Small intestine (tissue), 7 donors: ENCODE results near the gene MAP3K2. TPM values are rescaled to one million over a fixed set of nuclear protein-coding genes. Genes with fewer than 3 reads are reported as not detected.

Experiments used
- DNase-seq, 2 donors: peaks; one replicate each; pipeline versions ENCODE4 v3.0.0 to v3.0.0-alpha.2; 2013
- FAIRE-seq: peaks from 2 replicates; lab custom pipeline; 2012; peaks lifted over from hg19 to GRCh38; lab: Jason Lieb, UNC
- H3K27ac ChIP-seq, 3 donors: one replicate each; pipeline ENCODE4 v1.5.1; 2013; ENCODE audit warnings: low read length in 2 of 3, mild to moderate bottlenecking in 2 of 3, control low read depth in 1 of 3, inconsistent platforms in 1 of 3, low read depth in 1 of 3, moderate library complexity in 1 of 3
- H3K27me3 ChIP-seq, 3 donors: one replicate each; pipeline ENCODE4 v1.6.1; 2013; ENCODE audit warnings: low read length in 3 of 3, inconsistent platforms in 1 of 3; ENCODE audit not compliant: control insufficient read depth in 3 of 3, insufficient read depth in 3 of 3
- H3K36me3 ChIP-seq, 3 donors: one replicate each; pipeline ENCODE4 v1.6.1; 2013; ENCODE audit warnings: low read length in 3 of 3, inconsistent platforms in 1 of 3, low read depth in 1 of 3, mild to moderate bottlenecking in 1 of 3, moderate library complexity in 1 of 3; ENCODE audit not compliant: control insufficient read depth in 3 of 3, insufficient read depth in 2 of 3
- H3K4me1 ChIP-seq, 3 donors: one replicate each; pipeline ENCODE4 v1.6.1; 2013; ENCODE audit warnings: low read length in 2 of 3, inconsistent platforms in 1 of 3, low read depth in 1 of 3, mild to moderate bottlenecking in 1 of 3, moderate library complexity in 1 of 3; ENCODE audit not compliant: control insufficient read depth in 3 of 3, insufficient read depth in 2 of 3
- H3K4me3 ChIP-seq, 3 donors: one replicate each; pipeline ENCODE4 v1.5.1; 2013; ENCODE audit warnings: low read length in 3 of 3, control low read depth in 1 of 3, inconsistent platforms in 1 of 3, low read depth in 1 of 3, mild to moderate bottlenecking in 1 of 3, moderate library complexity in 1 of 3
- H3K9me3 ChIP-seq, 2 donors: one replicate each; pipeline ENCODE4 v1.6.1; 2013; ENCODE audit warnings: low read depth in 1 of 2, low read length in 1 of 2; ENCODE audit not compliant: control insufficient read depth in 2 of 2, insufficient read depth in 1 of 2
- WGBS, 3 donors: extraction: QIAGEN DNeasy Blood & Tissue Kit; methylation state at CpG; one replicate each; pipeline ENCODE4 v1.1.7; 2013; 5-methylcytosine and 5-hydroxymethylcytosine counted together
- polyA plus RNA-seq, 4 donors: library from polyadenylated mRNA; stranded (reverse) in 3 of 4; unstranded in 1 of 4; fragments of 200-250 nt in 3 of 4; fragments of 120-200 nt in 1 of 4; gene quantifications; one replicate each; pipeline versions ENCODE4 v1.2.1 to v1.2.3, GENCODE V29; 2013
- donor health status: healthy with polysubstance abuse.
- donor health status: control.
- donor health status: control.
- donor health status: Bipolar disorder and iron deficiency.
- donor health status: healthy.

MAP3K2 gene
- polyA plus RNA-seq, 4 donors = 6.7 to 29.0 (median 10.8) TPM

DNA sequence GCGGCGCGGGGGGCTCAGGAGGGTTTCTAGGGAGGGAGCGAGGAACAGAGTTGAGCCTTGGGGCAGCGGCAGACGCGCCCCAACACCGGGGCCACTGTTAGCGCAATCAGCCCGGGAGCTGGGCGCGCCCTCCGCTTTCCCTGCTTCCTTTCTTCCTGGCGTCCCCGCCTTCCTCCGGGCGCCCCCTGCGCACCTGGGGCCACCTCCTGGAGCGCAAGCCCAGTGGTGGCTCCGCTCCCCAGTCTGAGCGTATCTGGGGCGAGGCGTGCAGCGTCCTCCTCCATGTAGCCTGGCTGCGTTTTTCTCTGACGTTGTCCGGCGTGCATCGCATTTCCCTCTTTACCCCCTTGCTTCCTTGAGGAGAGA, 35.7 kb upstream of the MAP3K2 start:
- FAIRE-seq = no peak
- no peaks in the 10 kb centered on the region for H3K9me3 ChIP-seq
- peaks cover 0 to 15% (median 5%) of the 10 kb centered on the region in 3 donors for H3K27me3 ChIP-seq
- H3K36me3 ChIP-seq = peaks cover 0 to 12% (median 0%) of the 10 kb centered on the region in 3 donors
- 1 to 3% (median 2%) methylated on average over 23 to 29 of the region's 29 CpGs for WGBS, 3 donors
- H3K4me3 ChIP-seq = peak overlapping the region in 2 of 3 donors; percentile 48 to 50
- peak; percentile 81 to 86 for DNase-seq
- peak overlapping the region in 1 of 3 donors; percentile 4 for H3K27ac ChIP-seq
- H3K4me1 ChIP-seq = peaks cover 0 to 5% (median 0%) of the 10 kb centered on the region in 3 donors

DNA sequence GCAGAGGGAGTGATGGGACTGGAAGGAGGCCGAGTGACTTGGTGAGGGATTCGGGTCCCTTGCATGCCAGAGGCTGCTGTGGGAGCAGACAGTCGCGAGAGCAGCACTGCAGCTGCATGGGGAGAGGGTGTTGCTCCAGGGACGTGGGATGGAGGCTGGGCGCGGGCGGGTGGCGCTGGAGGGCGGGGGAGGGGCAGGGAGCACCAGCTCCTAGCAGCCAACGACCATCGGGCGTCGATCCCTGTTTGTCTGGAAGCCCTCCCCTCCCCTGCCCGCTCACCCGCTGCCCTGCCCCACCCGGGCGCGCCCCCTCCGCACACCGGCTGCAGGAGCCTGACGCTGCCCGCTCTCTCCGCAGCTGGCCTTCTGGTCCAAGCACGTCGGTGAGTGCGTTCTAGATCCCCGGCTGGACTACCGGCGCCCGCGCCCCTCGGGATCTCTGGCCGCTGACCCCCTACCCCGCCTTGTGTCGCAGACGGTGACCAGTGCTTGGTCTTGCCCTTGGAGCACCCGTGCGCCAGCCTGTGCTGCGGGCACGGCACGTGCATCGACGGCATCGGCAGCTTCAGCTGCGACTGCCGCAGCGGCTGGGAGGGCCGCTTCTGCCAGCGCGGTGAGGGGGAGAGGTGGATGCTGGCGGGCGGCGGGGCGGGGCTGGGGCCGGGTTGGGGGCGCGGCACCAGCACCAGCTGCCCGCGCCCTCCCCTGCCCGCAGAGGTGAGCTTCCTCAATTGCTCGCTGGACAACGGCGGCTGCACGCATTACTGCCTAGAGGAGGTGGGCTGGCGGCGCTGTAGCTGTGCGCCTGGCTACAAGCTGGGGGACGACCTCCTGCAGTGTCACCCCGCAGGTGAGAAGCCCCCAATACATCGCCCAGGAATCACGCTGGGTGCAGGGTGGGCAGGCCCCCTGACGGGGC, 35.0 kb upstream of the MAP3K2 start:
- DNase-seq (peak; percentile 30 to 69), FAIRE-seq (no peak)
- Histone ChIP-seq H3K27me3 (peaks cover 0 to 15% (median 5%) of the 10 kb centered on the region in 3 donors), H3K36me3 (peaks cover 0 to 10% (median 0%) of the 10 kb centered on the region in 3 donors), H3K27ac (peak overlapping the region in 1 of 3 donors; percentile 4), H3K4me1 (peaks cover 0 to 5% (median 0%) of the 10 kb centered on the region in 3 donors), H3K4me3 (peak overlapping the region in 2 of 3 donors; percentile 48 to 50), H3K9me3 (no peaks in the 10 kb centered on the region)
- WGBS, 3 donors = 4 to 5% (median 4%) methylated on average over 52 to 73 of the region's 73 CpGs

DNA sequence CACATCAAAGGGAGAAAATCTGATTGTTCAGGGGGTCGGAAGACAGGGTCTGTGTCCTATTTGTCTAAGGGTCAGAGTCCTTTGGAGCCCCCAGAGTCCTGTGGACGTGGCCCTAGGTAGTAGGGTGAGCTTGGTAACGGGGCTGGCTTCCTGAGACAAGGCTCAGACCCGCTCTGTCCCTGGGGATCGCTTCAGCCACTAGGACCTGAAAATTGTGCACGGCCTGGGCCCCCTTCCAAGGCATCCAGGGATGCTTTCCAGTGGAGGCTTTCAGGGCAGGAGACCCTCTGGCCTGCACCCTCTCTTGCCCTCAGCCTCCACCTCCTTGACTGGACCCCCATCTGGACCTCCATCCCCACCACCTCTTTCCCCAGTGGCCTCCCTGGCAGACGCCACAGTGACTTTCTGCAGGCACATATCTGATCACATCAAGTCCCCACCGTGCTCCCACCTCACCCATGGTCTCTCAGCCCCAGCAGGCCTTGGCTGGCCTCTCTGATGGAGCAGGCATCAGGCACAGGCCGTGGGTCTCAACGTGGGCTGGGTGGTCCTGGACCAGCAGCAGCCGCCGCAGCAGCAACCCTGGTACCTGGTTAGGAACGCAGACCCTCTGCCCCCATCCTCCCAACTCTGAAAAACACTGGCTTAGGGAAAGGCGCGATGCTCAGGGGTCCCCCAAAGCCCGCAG, 34.2 kb upstream of the MAP3K2 start:
- 70 to 74% (median 74%) methylated on average over 16 of the region's 16 CpGs for WGBS, 3 donors
- no peaks in the 10 kb centered on the region for H3K9me3 ChIP-seq
- peaks cover 0 to 6% (median 0%) of the 10 kb centered on the region in 3 donors for H3K36me3 ChIP-seq
- DNase-seq (no peak), FAIRE-seq (no peak)
- no peak overlapping the region for H3K4me3 ChIP-seq
- no peak overlapping the region for H3K27ac ChIP-seq
- H3K27me3 ChIP-seq = peaks cover 0 to 16% (median 5%) of the 10 kb centered on the region in 3 donors
- peaks cover 0 to 5% (median 0%) of the 10 kb centered on the region in 3 donors for H3K4me1 ChIP-seq

DNA sequence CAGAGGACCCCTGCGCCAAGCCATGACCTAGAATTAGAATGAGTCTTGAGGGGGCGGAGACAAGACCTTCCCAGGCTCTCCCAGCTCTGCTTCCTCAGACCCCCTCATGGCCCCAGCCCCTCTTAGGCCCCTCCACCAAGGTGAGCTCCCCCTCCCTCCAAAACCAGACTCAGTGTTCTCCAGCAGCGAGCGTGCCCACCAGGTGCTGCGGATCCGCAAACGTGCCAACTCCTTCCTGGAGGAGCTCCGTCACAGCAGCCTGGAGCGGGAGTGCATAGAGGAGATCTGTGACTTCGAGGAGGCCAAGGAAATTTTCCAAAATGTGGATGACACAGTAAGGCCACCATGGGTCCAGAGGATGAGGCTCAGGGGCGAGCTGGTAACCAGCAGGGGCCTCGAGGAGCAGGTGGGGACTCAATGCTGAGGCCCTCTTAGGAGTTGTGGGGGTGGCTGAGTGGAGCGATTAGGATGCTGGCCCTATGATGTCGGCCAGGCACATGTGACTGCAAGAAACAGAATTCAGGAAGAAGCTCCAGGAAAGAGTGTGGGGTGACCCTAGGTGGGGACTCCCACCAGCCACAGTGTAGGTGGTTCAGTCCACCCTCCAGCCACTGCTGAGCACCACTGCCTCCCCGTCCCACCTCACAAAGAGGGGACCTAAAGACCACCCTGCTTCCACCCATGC, 33.5 kb upstream of the MAP3K2 start:
- WGBS, 3 donors = 86 to 91% (median 91%) methylated on average over 15 of the region's 15 CpGs
- peaks cover 0 to 10% (median 0%) of the 10 kb centered on the region in 3 donors for H3K4me1 ChIP-seq
- no peaks in the 10 kb centered on the region for H3K9me3 ChIP-seq
- no peak for FAIRE-seq
- H3K27ac ChIP-seq = no peak overlapping the region
- no peak overlapping the region for H3K4me3 ChIP-seq
- H3K27me3 ChIP-seq = peaks cover 0 to 17% (median 5%) of the 10 kb centered on the region in 3 donors
- DNase-seq = no peak
- no peaks in the 10 kb centered on the region for H3K36me3 ChIP-seq

DNA sequence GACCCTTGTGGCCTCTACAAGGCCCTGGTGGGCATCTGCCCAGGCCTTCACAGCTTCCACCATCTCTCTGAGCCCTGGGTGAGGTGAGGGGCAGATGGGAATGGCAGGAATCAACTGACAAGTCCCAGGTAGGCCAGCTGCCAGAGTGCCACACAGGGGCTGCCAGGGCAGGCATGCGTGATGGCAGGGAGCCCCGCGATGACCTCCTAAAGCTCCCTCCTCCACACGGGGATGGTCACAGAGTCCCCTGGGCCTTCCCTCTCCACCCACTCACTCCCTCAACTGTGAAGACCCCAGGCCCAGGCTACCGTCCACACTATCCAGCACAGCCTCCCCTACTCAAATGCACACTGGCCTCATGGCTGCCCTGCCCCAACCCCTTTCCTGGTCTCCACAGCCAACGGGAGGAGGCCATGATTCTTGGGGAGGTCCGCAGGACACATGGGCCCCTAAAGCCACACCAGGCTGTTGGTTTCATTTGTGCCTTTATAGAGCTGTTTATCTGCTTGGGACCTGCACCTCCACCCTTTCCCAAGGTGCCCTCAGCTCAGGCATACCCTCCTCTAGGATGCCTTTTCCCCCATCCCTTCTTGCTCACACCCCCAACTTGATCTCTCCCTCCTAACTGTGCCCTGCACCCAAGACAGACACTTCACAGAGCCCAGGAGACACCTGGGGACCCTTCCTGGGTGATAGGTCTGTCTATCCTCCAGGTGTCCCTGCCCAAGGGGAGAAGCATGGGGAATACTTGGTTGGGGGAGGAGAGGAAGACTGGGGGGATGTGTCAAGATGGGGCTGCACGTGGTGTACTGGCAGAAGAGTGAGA, 32.5 kb upstream of the MAP3K2 start:
- Histone ChIP-seq H3K4me3 (no peak overlapping the region), H3K27me3 (peaks cover 0 to 17% (median 5%) of the 10 kb centered on the region in 3 donors)
- no peak for DNase-seq

DNA sequence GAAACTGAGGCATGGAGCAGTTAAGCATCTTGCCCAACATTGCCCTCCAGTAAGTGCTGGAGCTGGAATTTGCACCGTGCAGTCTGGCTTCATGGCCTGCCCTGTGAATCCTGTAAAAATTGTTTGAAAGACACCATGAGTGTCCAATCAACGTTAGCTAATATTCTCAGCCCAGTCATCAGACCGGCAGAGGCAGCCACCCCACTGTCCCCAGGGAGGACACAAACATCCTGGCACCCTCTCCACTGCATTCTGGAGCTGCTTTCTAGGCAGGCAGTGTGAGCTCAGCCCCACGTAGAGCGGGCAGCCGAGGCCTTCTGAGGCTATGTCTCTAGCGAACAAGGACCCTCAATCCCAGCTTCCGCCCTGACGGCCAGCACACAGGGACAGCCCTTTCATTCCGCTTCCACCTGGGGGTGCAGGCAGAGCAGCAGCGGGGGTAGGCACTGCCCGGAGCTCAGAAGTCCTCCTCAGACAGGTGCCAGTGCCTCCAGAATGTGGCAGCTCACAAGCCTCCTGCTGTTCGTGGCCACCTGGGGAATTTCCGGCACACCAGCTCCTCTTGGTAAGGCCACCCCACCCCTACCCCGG, 31.8 kb upstream of the MAP3K2 start:
- H3K4me1 ChIP-seq = peaks cover 0 to 20% (median 0%) of the 10 kb centered on the region in 3 donors
- H3K4me3 ChIP-seq = no peak overlapping the region
- WGBS, 3 donors = 85 to 87% (median 86%) methylated on average over 14 to 15 of the region's 15 CpGs

More for the DNA sequence above, 32.5 kb upstream of the MAP3K2 start:
- WGBS, 3 donors = 67 to 75% (median 70%) methylated on average over 8 of the region's 8 CpGs
- Histone ChIP-seq H3K27ac (no peak overlapping the region), H3K36me3 (no peaks in the 10 kb centered on the region), H3K4me1 (peaks cover 0 to 20% (median 0%) of the 10 kb centered on the region in 3 donors), H3K9me3 (no peaks in the 10 kb centered on the region)
- no peak for FAIRE-seq

DNA sequence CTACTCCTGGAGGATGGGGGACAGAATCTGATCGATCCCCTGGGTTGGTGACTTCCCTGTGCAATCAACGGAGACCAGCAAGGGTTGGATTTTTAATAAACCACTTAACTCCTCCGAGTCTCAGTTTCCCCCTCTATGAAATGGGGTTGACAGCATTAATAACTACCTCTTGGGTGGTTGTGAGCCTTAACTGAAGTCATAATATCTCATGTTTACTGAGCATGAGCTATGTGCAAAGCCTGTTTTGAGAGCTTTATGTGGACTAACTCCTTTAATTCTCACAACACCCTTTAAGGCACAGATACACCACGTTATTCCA, 31.3 kb upstream of the MAP3K2 start:
- Histone ChIP-seq H3K36me3 (no peaks in the 10 kb centered on the region), H3K9me3 (no peaks in the 10 kb centered on the region), H3K4me3 (no peak overlapping the region), H3K27ac (no peak overlapping the region), H3K4me1 (peaks cover 0 to 20% (median 0%) of the 10 kb centered on the region in 3 donors), H3K27me3 (peaks cover 0 to 15% (median 5%) of the 10 kb centered on the region in 3 donors)
- WGBS, 3 donors = 83 to 89% (median 89%) methylated on average over 4 of the region's 4 CpGs
- DNase-seq (no peak), FAIRE-seq (no peak)

More for the DNA sequence above, 31.8 kb upstream of the MAP3K2 start:
- DNase-seq (no peak), FAIRE-seq (no peak)
- peaks cover 0 to 15% (median 5%) of the 10 kb centered on the region in 3 donors for H3K27me3 ChIP-seq
- no peak overlapping the region for H3K27ac ChIP-seq
- H3K9me3 ChIP-seq = no peaks in the 10 kb centered on the region
- no peaks in the 10 kb centered on the region for H3K36me3 ChIP-seq
